OCI-LY3 (cell line): ENCODE measurements around the gene FABP1.

Experiments
- H2AFZ ChIP-seq: fragments of 200-600, 300-600 bp; shearing (Covaris generic); 2 replicates; pipeline ENCODE4 v1.6.0; 2014; ENCODE audit warnings: antibody characterized with exemption, low read depth, low read length
- H3K27ac ChIP-seq: fragments of 200-600, 300-600 bp; sonication (generic); 2 replicates; pipeline ENCODE4 v1.5.1; 2014; ENCODE audit warnings: mild to moderate bottlenecking, low read length, moderate library complexity, mixed read lengths
- H3K27me3 ChIP-seq: fragments of 200-600, 300-600 bp; sonication (generic); 2 replicates; pipeline ENCODE4 v1.6.1; 2014; ENCODE audit warnings: low read depth, low read length, mixed read lengths
- H3K36me3 ChIP-seq: fragments of 200-600, 300-600 bp; sonication (generic); replicated peaks from 2 replicates; pipeline ENCODE3; 2014; ENCODE audit warnings: low read depth, low read length, mixed read lengths
- H3K4me1 ChIP-seq: fragments of 300-600, 200-600 bp; sonication (generic); 2 replicates; pipeline ENCODE4 v1.6.1; 2014; ENCODE audit warnings: low read length, mixed read lengths
- H3K4me2 ChIP-seq: fragments of 200-600, 300-600 bp; sonication (generic); 2 replicates; pipeline ENCODE4 v1.6.1; 2014; ENCODE audit warnings: low read length, mixed read lengths
- H3K4me3 ChIP-seq: fragments of 300-600, 200-600 bp; sonication (generic); 2 replicates; pipeline ENCODE4 v1.5.1; 2014; ENCODE audit warnings: antibody characterized with exemption, mild to moderate bottlenecking, low read length, moderate library complexity
- H3K79me2 ChIP-seq: fragments of 300-600, 200-600 bp; shearing (Covaris generic); 2 replicates; pipeline ENCODE4 v1.6.1; 2014; ENCODE audit warnings: mild to moderate bottlenecking, low read length, mixed read lengths
- H3K9ac ChIP-seq: fragments of 300-600, 200-600 bp; shearing (Covaris generic); 2 replicates; pipeline ENCODE4 v1.6.0; 2014; ENCODE audit warnings: mild to moderate bottlenecking, low read length, moderate library complexity
- H3K9me3 ChIP-seq: fragments of 200-600, 300-600 bp; shearing (Covaris generic); 2 replicates; pipeline ENCODE4 v1.6.1; 2014; ENCODE audit warnings: low read length, mixed read lengths; ENCODE audit not compliant: insufficient read depth
- H4K20me1 ChIP-seq: fragments of 200-600, 300-600 bp; sonication (generic); 2 replicates; pipeline ENCODE4 v1.6.1; 2016; ENCODE audit warnings: low read length, mixed read lengths; ENCODE audit not compliant: insufficient read depth
- CTCF ChIP-seq: fragments of 200-600, 300-600 bp; sonication (generic); IDR thresholded peaks from 2 replicates; pipeline ENCODE4 v1.5.1; 2014; ENCODE audit warnings: antibody characterized with exemption, low read length, low read depth
- EZH2phosphoT487 ChIP-seq: fragments of 200-600 bp; shearing (Covaris generic); IDR thresholded peaks from 2 replicates; pipeline ENCODE4 v1.6.1; 2018; ENCODE audit warnings: antibody characterized with exemption, mixed run types, low read depth

The FABP1 gene

GRCh38 chr2:88123975-88124917, 3.6 kb downstream of the FABP1 start:
- Histone ChIP-seq H3K27me3 (peaks cover 16% of the 10 kb centered on the region), H2AFZ (no peak overlapping the region), H4K20me1 (no peaks in the 10 kb centered on the region), H3K4me3 (no peak overlapping the region), H3K9ac (no peak overlapping the region), H3K9me3 (no peaks in the 10 kb centered on the region), H3K4me1 (no peaks in the 10 kb centered on the region), H3K36me3 (no peaks in the 10 kb centered on the region), H3K27ac (no peak overlapping the region), H3K79me2 (no peaks in the 10 kb centered on the region), H3K4me2 (no peak overlapping the region)
- TF ChIP-seq CTCF (no peak), EZH2phosphoT487 (no peak)

DNA sequence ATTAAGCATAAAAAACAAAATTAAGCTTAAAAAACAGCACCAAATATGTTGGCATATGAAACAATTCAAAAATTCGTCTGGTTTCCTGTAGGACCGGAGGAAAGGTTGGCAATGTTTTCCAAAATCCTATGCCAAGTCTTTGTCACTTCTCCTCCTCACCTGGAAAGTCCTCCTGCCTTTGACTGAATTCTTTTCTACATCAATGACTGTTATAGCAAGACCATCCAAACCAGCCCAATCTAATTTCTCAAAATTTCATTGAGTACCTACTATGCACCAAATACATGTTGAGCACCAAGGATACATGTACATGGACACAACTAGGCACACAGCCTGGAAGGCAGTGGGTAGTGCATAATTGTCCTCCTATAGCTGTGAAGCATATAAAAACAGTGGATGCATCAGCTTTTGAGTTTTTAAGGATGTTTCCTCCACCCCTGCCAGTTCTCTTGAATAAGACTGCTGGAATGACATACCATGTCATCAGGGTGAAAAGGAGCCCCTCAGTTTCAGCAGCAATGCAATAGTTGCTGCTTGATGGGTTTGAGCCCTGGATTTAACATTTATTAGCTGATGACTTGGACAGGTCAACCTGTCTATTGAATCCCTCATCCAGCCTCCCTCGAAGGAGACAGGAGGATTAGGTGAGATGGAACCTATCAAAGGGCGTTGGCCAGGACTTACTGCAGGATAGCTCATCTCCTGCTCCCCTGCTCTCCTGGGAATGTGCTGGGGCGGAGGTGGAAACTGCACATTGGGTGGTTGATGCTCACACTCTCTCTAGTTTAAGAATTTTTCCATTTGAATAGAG, 4.5 kb downstream of the FABP1 start:
- Histone ChIP-seq H3K9me3 (no peaks in the 10 kb centered on the region), H3K27me3 (peaks cover 20% of the 10 kb centered on the region), H3K27ac (no peak overlapping the region), H2AFZ (no peak overlapping the region), H3K4me1 (no peaks in the 10 kb centered on the region), H3K4me3 (no peak overlapping the region), H3K79me2 (no peaks in the 10 kb centered on the region), H3K36me3 (no peaks in the 10 kb centered on the region), H3K4me2 (no peak overlapping the region), H4K20me1 (no peaks in the 10 kb centered on the region), H3K9ac (no peak overlapping the region)
- TF ChIP-seq EZH2phosphoT487 (no peak), CTCF (no peak)

GRCh38 chr2:88122141-88122884, 5.5 kb downstream of the FABP1 start:
- no peaks in the 10 kb centered on the region for H3K9me3 ChIP-seq
- no peaks in the 10 kb centered on the region for H3K79me2 ChIP-seq
- H2AFZ ChIP-seq, result no peak overlapping the region
- no peaks in the 10 kb centered on the region for H3K36me3 ChIP-seq
- H3K4me2 ChIP-seq, result no peak overlapping the region
- H4K20me1 ChIP-seq, result no peaks in the 10 kb centered on the region
- no peak overlapping the region for H3K4me3 ChIP-seq
- H3K27me3 ChIP-seq, result peaks cover 20% of the 10 kb centered on the region
- no peak for TF ChIP-seq EZH2phosphoT487
- TF ChIP-seq CTCF, result no peak
- H3K9ac ChIP-seq, result no peak overlapping the region
- no peak overlapping the region for H3K27ac ChIP-seq
- H3K4me1 ChIP-seq, result no peaks in the 10 kb centered on the region
